CD14-positive monocyte (primary cell): Measurements from ENCODE around the gene RGMA. TPM values are rescaled to one million over a fixed set of nuclear protein-coding genes. Genes with fewer than 3 reads are reported as not detected.
"Not testable (repeated sequence)": the region's sequence is repeated elsewhere in the genome, so short reads cannot be mapped to it uniquely, and the experiment has no call there.

ENCODE experiments used
- DNase-seq, 3 donors: peaks; one replicate each; pipeline ENCODE4 v3.0.0-alpha.2; 2011 to 2022
- H2AFZ ChIP-seq: 2 replicates; pipeline ENCODE4 v1.6.0; 2012; ENCODE audit warnings: mild to moderate bottlenecking, low read depth, low read length, inconsistent platforms; ENCODE audit not compliant: insufficient read depth, poor library complexity, severe bottlenecking
- H3K27ac ChIP-seq, 2 donors: 1 replicate in 1 of 2; 2 replicates in 1 of 2; pipeline ENCODE4 v1.5.1; 2012 to 2013; ENCODE audit warnings: low read length in 2 of 2, control low read depth in 1 of 2, inconsistent platforms in 1 of 2, low read depth in 1 of 2, mild to moderate bottlenecking in 1 of 2
- H3K27me3 ChIP-seq, 2 donors: one replicate each; pipeline versions ENCODE4 v1.6.0 to v1.6.1; 2011 to 2013; ENCODE audit warnings: low read length in 2 of 2; ENCODE audit not compliant: control insufficient read depth in 2 of 2, insufficient read depth in 2 of 2
- H3K36me3 ChIP-seq, 2 donors: replicated peaks in 1 of 2; 1 replicate in 1 of 2; 2 replicates in 1 of 2; pipeline versions ENCODE4 v1.5.1 to v1.6.1; 2012 to 2013; ENCODE audit warnings: low read length in 2 of 2, control low read depth in 1 of 2, inconsistent platforms in 1 of 2, mild to moderate bottlenecking in 1 of 2; ENCODE audit not compliant: insufficient read depth in 2 of 2, control insufficient read depth in 1 of 2
- H3K4me1 ChIP-seq, 2 donors: 1 replicate in 1 of 2; 2 replicates in 1 of 2; pipeline versions ENCODE4 v1.5.1 to v1.6.1; 2012 to 2013; ENCODE audit warnings: low read length in 2 of 2, control low read depth in 1 of 2, inconsistent platforms in 1 of 2, mild to moderate bottlenecking in 1 of 2, moderate library complexity in 1 of 2; ENCODE audit not compliant: insufficient read depth in 2 of 2, control insufficient read depth in 1 of 2
- H3K4me2 ChIP-seq: replicated peaks from 2 replicates; pipeline ENCODE3; 2012; ENCODE audit warnings: low read length, moderate library complexity, mild to moderate bottlenecking; ENCODE audit not compliant: poor library complexity, severe bottlenecking; ENCODE audit errors: extremely low read depth
- H3K4me3 ChIP-seq, 3 experiments: fragments of 200-600 bp in 1 of 3; sonication (generic) in 1 of 3; replicated peaks in 1 of 3; 1 replicate in 2 of 3; 2 replicates in 1 of 3; pipeline ENCODE4 v1.5.1; 2011 to 2013; ENCODE audit warnings: low read length in 3 of 3, mild to moderate bottlenecking in 3 of 3, control low read depth in 2 of 3, low read depth in 2 of 3, inconsistent platforms in 1 of 3, moderate library complexity in 1 of 3
- H3K79me2 ChIP-seq: 2 replicates; pipeline ENCODE4 v1.6.0; 2012; ENCODE audit warnings: mild to moderate bottlenecking, control low read depth, inconsistent platforms, low read length, moderate library complexity; ENCODE audit not compliant: insufficient read depth
- H3K9ac ChIP-seq: 2 replicates; pipeline ENCODE4 v1.6.0; 2017; ENCODE audit warnings: low read length, mild to moderate bottlenecking; ENCODE audit not compliant: insufficient read depth, poor library complexity, severe bottlenecking
- H3K9me3 ChIP-seq, 2 donors: replicated peaks in 1 of 2; 1 replicate in 1 of 2; 2 replicates in 1 of 2; pipeline versions ENCODE4 v1.5.1 to v1.6.1; 2012 to 2013; ENCODE audit warnings: low read length in 2 of 2, control low read depth in 1 of 2; ENCODE audit not compliant: control insufficient read depth in 1 of 2, insufficient read depth in 1 of 2
- H4K20me1 ChIP-seq: 2 replicates; pipeline ENCODE4 v1.6.0; 2012; ENCODE audit warnings: mild to moderate bottlenecking, low read length, control low read depth, moderate library complexity; ENCODE audit not compliant: insufficient read depth
- H3K27ac Mint-ChIP-seq, 7 donors: one replicate each; pipeline ENCODE4 v1.8.0; 2020; ENCODE audit warnings: mild to moderate bottlenecking in 7 of 7, mixed read lengths in 7 of 7, moderate library complexity in 6 of 7, inconsistent platforms in 2 of 7
- H3K27me3 Mint-ChIP-seq, 3 donors: one replicate each; pipeline ENCODE4 v1.8.0; 2021 to 2022; ENCODE audit warnings: low read depth in 3 of 3, mild to moderate bottlenecking in 3 of 3, mixed read lengths in 3 of 3, moderate library complexity in 3 of 3, inconsistent platforms in 1 of 3
- H3K36me3 Mint-ChIP-seq, 2 donors: one replicate each; pipeline ENCODE4 v1.8.0; 2020; ENCODE audit warnings: mixed read lengths in 2 of 2, inconsistent platforms in 1 of 2, mild to moderate bottlenecking in 1 of 2
- H3K4me1 Mint-ChIP-seq: one replicate; pipeline ENCODE4 v1.8.0; 2020; ENCODE audit warnings: mild to moderate bottlenecking, mixed read lengths
- H3K4me3 Mint-ChIP-seq, 2 donors: one replicate each; pipeline ENCODE4 v1.8.0; 2020; ENCODE audit warnings: mild to moderate bottlenecking in 2 of 2, mixed read lengths in 2 of 2, moderate library complexity in 1 of 2
- H3K9me3 Mint-ChIP-seq, 7 donors: one replicate each; pipeline ENCODE4 v1.8.0; 2020 to 2022; ENCODE audit warnings: mixed read lengths in 7 of 7, mild to moderate bottlenecking in 6 of 7, moderate library complexity in 6 of 7, inconsistent platforms in 2 of 7
- CTCF ChIP-seq: fragments of 200-600 bp; IDR thresholded peaks from one replicate; pipeline ENCODE4 v1.8.0; 2022; ENCODE audit warnings: antibody characterized with exemption, mild to moderate bottlenecking
- WGBS: methylation state at CpG from one replicate; pipeline ENCODE4 v1.1.5; 2013; ENCODE audit warnings: missing lambda C conversion rate; ENCODE audit not compliant: insufficient coverage; 5-methylcytosine and 5-hydroxymethylcytosine counted together
- intact Hi-C, 2 donors: fragments of 100-400 bp; cut with micrococcal nuclease; formaldehyde crosslinking; loops; one replicate each; pipeline versions ENCODE4 v1.15.0 to v1.15.1; 2023
- polyA plus RNA-seq, 3 donors: library from polyadenylated mRNA; depleted of rRNA in 1 of 3; unstranded in 2 of 3; stranded (reverse) in 1 of 3; fragments of 300-500 nt in 2 of 3; fragments of >200 nt in 1 of 3; fragmentation: Illumina TruSeq in 2 of 3; gene quantifications; 1 replicate in 2 of 3; 2 replicates in 1 of 3; pipeline ENCODE4 v1.2.3, GENCODE V29; 2012 to 2021

Gene RGMA
- polyA plus RNA-seq, 3 donors, result 0.07 to 0.35 (median 0.08) TPM

GRCh38 chr15:93041159-93041547, 47.9 kb downstream of the RGMA start:
- H3K4me1 Mint-ChIP-seq, result peaks cover 71% of the 10 kb centered on the region
- WGBS, result 83% methylated on average over 10 of the region's 13 CpGs
- DNase-seq, result no peak
- Histone ChIP-seq H3K9ac (no peak overlapping the region), H2AFZ (no peak overlapping the region), H3K27ac (no peak overlapping the region), H3K4me2 (no peak overlapping the region), H3K9me3 (peaks cover under 1 to 2% of the 10 kb centered on the region in 2 donors), H3K4me1 (peaks cover 60 to 67% of the 10 kb centered on the region in 2 donors), H3K27me3 (no peaks in the 10 kb centered on the region), H3K36me3 (no peaks in the 10 kb centered on the region), H3K4me3 (no peak overlapping the region), H4K20me1 (no peaks in the 10 kb centered on the region), H3K79me2 (no peaks in the 10 kb centered on the region)
- H3K27ac Mint-ChIP-seq, result peak overlapping the region in 2 of 7 donors; percentile 75
- H3K4me3 Mint-ChIP-seq, result no peak overlapping the region
- H3K36me3 Mint-ChIP-seq, result peaks cover 4 to 5% of the 10 kb centered on the region in 2 donors
- peaks cover 0 to 4% (median 0%) of the 10 kb centered on the region in 3 donors for H3K27me3 Mint-ChIP-seq
- no peak for TF ChIP-seq CTCF
- peaks cover 2 to 15% (median 3%) of the 10 kb centered on the region in 7 donors for H3K9me3 Mint-ChIP-seq
- intact Hi-C loops, result no loop called here

DNA sequence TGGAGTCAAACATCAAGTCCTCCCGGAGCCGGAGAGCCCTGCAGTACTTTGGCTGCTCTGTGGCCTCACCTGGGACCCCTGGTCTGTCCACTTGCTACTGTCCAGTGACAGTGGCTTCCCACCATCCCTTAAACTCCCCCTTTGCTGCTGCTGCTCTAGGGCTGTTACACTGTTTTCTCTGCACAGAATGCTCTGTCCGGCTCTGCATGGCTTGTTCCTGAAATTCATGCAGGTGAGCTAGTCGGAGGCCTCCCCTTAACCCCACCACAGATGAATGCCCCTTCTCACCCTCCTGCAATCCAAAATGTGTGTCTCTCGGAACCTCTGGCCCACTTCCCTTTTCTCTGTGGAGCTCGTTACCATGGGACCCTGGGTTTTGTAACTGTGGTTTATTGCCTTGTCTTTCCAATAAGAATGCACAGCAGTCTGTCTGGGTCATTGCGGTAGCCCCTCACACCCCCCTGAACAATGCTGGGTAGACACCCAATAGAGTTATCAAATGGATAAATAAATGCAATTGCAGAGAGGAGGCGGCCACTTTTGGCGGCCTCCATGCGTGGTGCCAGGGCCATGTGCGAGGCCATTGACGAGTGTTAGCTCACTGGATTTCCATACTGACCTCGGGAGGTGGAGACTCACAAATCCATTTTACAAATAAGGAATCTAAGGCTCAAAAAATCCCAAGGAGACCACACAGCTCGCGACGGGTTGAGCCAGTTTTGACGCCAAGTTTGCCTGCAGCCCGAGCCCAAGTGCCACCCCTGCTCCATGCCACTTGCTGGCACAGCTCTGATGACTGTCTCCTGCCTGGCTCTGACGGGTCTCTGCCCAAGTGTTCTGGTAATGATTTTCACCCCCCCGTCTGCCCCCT, 48.5 kb downstream of the RGMA start:
- peak overlapping the region in 4 of 7 donors; percentile 40 to 96 (median 68) for H3K27ac Mint-ChIP-seq
- Histone ChIP-seq H4K20me1 (no peaks in the 10 kb centered on the region), H3K4me2 (peak overlapping the region; percentile 40), H3K4me3 (peak overlapping the region in 1 of 3 experiments; percentile 30), H3K27me3 (no peaks in the 10 kb centered on the region), H3K36me3 (no peaks in the 10 kb centered on the region), H2AFZ (no peak overlapping the region), H3K4me1 (peaks cover 66 to 74% of the 10 kb centered on the region in 2 donors), H3K79me2 (no peaks in the 10 kb centered on the region), H3K9ac (no peak overlapping the region), H3K9me3 (no peaks in the 10 kb centered on the region), H3K27ac (no peak overlapping the region)
- peaks cover 77% of the 10 kb centered on the region for H3K4me1 Mint-ChIP-seq
- H3K36me3 Mint-ChIP-seq, result peaks cover 2 to 3% of the 10 kb centered on the region in 2 donors
- TF ChIP-seq CTCF, result no peak
- H3K4me3 Mint-ChIP-seq, result peak overlapping the region in 1 of 2 donors; percentile 79
- intact Hi-C loops, result no loop called here
- H3K9me3 Mint-ChIP-seq, result peaks cover 0 to 8% (median 0%) of the 10 kb centered on the region in 7 donors
- H3K27me3 Mint-ChIP-seq, result peaks cover 0 to 4% (median 0%) of the 10 kb centered on the region in 3 donors
- peak; percentile 36 to 55 (median 43) for DNase-seq
- WGBS, result 54% methylated on average over 18 of the region's 20 CpGs

- H3K36me3 Mint-ChIP-seq, H3K27ac ChIP-seq, H3K9ac ChIP-seq, H3K79me2 ChIP-seq, H3K27me3 Mint-ChIP-seq, H4K20me1 ChIP-seq, H3K9me3 Mint-ChIP-seq, H3K4me3 Mint-ChIP-seq, H3K27me3 ChIP-seq, H3K36me3 ChIP-seq, H3K9me3 ChIP-seq, H2AFZ ChIP-seq: not testable (repeated sequence)
- Mint-ChIP-seq H3K4me1 (peaks cover 82% of the 10 kb centered on the region), H3K27ac (peak overlapping the region in 5 of 7 donors; percentile 40 to 96 (median 50))
- Histone ChIP-seq H3K4me1 (peaks cover 67 to 76% of the 10 kb centered on the region in 2 donors), H3K4me3 (peak overlapping the region in 1 of 3 experiments; percentile 30), H3K4me2 (peak overlapping the region; percentile 40)
- WGBS, result 66% methylated on average over 8 of the region's 13 CpGs
- peak in 1 of 3 donors; percentile 25 for DNase-seq
- intact Hi-C loops, result loop anchor here in 1 of 2 donors (10.0 kb wide), 1 partner anchor 195 kb away; no protein-coding TSS in a partner anchor
Observed at GRCh38 chr15:93039562-93040287, 49.3 kb downstream of the RGMA start.
